A204.1 (cell line): ENCODE results near the gene ECM1.

ENCODE experiments used
- FAIRE-seq: peaks from 2 replicates; lab custom pipeline; 2012; peaks lifted over from hg19 to GRCh38; lab: Jason Lieb, UNC

The ECM1 gene

DNA sequence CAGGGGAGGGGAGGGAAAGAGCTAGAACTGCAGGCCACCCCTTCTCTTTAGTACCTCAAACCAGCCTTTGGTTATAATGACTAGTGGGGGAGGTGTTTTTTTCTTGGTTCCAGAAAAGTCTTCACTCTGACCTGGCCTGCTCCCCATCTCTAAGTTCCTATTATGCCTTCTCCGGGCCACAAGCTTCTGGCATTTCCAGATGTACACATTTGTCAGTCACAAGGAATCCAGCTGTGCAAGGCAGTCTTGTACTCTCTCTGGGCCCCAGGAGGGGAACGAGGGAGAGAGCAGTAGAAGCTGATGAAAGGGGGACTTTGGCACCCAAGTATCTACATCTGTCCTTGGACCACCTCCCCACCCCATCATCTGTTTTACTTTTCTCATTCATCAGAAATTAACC is 4.9 kb downstream of the ECM1 start:
- FAIRE-seq: no peak

DNA sequence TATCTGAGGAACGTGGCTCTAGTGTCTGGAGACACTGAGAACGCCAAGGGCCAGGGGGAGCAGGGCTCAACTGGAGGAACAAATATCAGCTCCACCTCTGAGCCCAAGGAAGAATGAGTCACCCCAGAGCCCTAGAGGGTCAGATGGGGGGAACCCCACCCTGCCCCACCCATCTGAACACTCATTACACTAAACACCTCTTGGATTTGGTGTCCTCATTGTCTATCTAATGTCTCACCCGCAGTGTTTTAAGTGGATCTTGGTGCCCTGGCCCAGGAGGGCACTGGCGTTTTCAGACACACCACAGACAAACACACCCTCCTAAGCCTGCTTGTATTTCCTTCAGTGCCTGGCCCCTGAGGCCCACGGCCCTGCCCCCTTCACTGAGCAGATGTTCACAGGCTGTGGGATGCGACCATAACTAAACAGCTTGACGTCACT is 5.5 kb downstream of the ECM1 start:
- no peak for FAIRE-seq

DNA sequence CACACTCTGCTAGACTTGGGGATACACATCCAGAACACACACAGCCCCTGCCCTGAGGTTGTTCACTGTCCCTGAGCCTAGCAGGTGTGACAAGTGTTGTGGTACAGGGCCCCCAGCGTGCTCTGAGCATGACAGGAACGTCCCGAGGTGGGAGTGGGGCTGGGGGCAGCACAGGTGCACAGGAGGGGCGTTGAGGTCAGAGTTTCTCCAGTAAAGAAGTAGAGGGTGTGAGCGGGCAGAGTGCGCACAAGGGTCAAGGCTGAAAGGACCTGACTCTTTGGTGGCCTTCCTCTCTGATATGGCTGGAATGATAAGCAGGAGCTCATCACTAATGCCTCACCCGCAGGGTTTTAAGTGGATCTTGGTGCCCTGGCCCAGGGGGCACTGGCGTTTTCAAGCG is 6.4 kb downstream of the ECM1 start:
- no peak for FAIRE-seq

DNA sequence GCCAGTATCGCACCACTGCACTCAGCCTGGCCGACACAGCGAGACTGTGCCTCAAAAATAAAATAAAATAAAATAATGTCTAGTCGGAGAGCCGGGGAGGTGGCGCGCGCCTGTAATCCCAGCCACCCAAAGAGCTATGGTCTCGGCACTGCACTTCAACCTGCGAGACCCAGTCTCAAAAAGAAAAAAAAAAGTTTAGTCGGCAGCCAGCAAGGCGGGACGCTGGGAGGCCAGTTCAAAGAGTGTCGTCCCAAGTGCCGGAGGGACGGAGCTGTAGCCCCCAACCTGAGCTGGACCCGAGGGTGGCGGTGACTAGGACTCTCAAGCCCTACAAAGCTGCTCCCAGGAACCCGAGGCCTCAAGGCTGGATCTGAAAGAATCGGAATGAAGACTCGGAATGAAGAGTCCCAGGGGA is 7.0 kb downstream of the ECM1 start:
- no peak for FAIRE-seq

DNA sequence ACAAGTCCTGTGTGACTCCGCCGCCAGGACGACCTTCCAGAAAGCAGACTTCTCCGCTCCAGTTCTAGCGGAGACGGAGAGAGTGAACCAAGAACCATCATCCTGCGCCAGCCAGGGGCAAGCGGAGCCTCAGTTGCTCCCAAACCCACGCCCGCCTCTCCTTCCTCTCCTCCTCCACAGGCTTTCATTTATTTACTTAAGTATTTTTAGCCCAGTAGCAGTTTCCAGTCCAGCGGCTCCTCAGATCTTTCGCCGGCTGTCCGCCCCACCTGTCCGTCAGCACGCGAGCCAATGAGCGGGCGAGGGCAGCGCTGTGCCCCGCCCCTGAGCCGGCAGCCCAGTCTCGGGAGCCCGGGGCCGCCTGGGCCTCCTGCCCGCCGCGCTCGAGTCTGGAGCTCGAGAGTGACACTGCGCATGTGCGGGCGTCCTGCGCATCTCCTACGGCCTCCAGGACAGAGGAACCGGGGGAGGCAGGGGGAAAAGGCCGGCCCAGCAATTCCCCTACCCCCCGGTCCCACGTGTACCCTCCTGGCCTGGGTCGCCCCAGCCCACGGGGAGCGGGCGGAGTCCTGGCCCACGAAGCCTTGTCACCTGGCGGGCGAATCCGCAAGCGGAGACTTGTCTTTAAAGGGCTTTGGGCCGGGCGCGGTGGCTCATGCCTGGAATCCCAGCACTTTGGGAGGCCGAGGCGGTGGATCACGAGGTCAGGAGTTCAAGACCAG is 7.6 kb downstream of the ECM1 start, which contains the start of gene FALEC:
Gene FALEC, plus strand, starts transcription at position 425 of the 722 bp plus-strand sequence.
- FAIRE-seq: peak; percentile 21

DNA sequence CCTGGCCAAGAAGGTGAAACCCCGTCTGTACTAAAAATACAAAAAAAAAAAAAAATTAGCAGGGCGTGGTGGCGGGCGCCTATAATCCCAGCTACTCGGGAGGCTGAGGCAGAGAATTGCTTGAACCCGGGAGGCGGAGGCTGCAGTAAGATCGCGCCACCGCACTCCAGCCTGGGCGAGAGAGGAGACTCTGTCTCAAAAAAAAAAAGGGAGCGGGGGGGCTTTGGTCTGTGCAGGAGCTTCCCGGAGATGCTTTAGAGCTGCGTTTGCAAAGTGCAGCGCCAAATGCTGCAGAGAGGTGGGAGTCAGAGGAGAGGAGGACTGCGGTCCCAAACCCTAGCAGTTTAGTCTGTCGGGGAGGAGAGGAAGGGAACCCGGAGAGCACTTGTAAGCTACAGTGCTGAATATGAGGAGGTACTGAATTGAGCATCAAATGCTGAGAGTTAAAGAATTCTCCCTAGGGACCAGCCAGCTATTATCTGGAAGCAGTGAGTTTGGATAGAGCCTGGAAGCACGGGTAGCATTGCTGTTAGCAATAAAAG is 8.2 kb downstream of the ECM1 start:
- no peak for FAIRE-seq

DNA sequence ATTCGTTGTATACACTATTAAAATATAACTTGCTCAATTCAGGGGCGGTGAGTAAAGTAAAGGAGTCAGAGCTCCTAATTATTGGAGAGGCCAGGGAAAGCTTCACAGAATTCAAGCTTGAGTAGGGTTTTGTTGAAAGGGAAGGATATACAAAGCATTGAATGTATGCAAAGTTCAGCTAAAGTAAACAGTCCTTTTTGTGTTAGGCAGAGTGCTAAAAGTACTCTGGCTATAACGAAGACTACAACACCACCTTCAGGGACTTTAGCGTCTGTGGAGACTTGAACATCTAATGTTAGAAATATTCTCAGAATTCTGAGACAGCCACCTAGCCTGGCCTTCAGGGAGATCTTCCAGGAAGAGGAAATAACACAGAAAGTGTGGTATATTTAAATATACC is 8.7 kb downstream of the ECM1 start:
- no peak for FAIRE-seq

DNA sequence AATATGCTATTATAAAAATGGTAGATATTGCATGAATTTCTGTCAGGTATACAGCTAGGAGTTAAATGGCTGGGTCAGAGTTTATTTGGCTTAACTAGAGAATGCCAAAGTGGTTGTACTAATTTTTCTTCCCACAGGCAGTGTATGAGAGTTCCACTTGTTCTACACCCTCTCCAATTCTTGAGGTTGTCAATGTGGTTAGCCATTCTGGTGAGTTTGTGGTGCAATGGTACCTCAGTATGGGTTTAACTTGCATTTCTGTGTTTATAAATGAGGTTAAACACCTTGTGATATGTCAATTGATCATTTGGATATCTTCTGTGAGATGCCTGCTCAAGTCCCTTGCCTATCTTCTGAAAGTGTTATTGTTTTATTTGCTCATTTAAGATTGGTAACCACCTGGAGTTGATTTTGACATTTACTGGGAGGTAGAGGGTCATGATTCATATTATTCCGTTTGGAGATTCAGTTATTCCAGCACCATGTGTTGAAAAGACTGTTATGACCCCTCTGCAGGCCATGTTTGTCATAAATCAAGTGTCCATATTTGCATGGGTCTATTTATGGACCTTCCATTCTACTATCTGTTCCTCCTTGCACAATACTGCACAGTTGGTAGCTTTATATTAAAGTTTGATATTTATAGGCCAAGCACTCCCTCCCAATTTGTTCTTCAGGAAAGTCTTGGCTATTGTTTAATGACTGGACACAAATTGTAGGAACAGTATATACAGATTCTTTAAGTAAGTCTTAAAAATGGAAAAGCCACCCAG is 13.5 kb downstream of the ECM1 start:
- FAIRE-seq: no peak

DNA sequence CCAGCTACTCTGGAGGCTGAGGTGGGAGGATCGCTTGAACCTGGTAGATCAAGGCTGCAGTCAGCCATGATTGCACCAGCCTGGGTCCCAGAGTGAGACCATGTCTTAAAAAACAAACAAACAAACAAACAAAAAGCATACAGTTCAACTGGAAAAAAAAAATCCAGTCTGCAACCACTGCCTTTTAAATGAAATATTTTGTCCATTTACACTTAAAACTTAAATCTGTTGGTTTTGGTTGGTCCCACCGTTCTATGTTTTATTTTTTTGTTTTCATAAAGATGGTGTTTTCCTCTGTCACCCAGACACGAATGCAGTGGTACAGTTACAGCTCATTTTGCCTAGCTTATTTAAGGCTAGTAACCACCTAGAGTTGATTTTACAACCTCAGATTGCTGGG is 17.4 kb downstream of the ECM1 start:
- FAIRE-seq: no peak

DNA sequence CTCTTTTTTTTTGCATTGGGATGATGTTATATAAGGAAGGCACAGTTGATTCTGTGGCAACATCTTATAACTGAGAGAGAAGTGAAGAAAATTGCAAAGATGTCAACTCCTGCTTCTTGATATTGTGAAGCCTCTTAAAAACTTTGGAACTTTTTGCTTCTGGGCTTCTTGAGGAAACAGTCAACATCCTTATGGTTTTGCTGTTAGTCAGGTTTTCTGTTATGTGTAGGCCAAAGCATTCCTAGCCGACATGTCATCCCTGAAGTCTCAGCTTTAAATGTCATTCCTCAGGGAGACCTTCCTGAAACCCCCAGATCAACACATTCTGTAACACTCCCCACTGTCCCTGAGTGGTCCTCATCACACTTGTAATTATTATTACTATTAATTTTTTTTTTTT is 20.3 kb downstream of the ECM1 start:
- no peak for FAIRE-seq

DNA sequence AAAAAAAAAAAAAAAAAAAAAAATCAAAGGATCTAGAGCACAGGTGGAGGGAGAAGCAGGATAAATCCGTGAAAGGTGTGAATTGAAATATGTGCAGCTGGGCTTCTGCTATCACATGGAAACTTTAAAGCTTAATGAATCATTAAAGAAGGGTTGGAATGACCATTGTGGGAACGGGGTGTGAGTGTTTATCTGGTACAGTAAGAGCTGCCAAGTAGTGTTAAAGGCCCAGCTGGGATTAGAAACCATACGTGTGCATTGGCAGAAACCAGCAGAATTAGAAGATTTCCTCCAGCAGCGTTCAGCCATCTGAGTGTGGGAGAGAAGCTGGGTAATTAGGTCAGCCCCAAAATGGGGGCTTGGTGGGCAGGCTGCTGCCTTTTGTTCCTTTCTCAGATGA is 21.1 kb downstream of the ECM1 start:
- no peak for FAIRE-seq

DNA sequence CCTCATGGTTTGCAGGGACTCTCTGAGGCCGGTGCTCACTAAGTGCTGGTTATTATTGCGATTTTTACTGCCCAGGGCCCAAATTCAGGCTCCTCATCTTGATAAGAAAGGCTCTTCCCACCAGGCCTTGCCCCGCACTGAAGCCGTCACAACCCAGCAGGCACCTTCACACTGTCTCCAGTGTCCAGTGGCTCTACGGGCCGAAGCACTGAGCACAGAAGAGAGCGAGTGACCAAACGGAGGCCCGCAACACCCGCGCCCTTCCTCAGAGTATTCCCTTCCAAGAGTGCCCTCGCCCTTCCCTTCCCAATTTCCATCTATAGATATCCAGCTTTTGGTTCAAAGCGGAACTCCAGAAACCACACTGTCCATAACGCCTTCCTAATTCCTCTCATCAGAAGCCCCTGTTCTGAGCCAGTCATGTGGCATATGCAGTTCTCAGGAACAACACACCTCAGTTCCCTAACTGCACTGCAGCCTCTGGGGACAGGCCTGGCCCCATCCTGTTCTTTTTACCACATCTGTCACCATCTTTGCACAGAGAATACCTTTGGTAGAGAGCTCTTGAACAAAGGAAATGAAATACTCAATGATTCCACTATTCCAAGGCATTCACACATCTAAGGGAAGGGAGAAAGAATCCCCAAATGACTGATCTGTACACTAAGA is 22.7 kb downstream of the ECM1 start:
- FAIRE-seq: no peak

DNA sequence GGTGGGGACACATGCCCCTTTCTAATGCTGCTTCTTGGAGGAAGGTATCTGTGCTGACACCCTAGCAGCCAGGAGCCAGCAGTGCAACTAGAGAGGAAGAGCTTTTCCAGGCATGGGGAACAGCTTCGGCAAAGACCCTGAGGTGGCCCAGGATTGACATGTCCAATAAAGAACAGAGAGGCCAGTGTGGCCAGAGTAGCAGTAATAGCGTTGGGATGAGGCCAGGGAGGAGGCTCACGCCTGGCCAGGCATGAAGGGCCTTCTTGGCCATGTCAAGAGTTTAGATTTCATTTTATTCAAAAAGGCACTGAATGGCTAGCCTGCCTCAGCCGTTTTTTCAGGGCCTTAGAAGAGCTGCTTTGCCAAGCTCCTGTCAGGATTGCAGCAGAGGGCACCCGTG is 25.0 kb downstream of the ECM1 start:
- no peak for FAIRE-seq

DNA sequence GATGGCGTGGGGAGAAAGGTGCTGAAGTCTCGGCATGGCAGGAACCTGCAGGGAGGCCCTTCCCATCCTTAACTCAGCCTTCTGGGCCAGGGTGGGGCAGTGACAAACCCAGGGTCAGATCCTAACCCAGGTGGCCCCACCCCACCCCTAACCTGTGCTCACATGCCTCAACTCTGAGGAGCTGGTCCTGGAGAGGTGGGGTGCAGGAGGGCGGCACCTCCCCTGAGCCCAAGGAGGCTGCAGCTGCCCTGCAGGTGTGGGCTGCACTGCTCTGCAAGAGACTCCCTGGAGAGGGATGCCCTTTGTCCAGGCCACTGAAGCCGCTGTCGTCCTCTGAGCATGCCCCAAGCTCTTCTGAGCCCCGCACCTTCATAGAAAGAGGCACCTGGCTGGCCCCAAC is 26.1 kb downstream of the ECM1 start:
- no peak for FAIRE-seq

DNA sequence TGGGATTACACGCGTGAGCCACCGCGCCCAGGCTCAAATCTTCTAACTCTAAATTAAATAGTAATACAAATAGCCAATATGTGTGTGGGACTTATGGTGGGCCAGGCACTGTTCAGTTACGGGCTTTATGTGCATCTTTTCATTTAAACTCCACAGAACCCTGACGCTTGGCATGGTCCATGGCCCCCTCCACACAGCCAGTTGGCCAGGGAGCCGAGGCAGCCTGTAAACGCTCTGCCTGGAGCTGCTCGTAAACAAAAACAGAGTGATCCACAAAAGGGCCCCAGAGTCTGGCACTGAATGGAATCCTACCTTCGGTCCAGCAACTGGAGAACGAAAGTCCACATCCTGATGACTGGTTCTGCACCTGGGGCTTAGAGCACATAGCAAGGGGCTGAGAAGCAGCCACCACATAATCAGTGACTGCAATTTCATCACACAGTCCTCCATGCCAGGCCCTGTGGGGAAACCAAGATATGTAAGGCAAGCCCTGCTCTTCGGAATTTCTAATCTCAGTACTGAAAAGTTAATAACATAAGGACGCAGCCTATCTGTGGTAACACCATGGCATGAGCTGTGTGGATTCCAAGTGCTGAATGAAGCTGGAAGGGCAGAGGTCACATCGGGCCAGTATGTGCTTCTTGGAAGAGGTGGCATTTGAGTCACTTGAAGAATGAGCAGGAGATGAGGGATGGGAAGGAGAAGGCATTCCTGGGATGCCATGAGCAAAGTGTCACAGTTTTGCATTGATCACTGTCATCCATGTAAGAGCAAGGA is 27.8 kb downstream of the ECM1 start:
- FAIRE-seq: no peak

DNA sequence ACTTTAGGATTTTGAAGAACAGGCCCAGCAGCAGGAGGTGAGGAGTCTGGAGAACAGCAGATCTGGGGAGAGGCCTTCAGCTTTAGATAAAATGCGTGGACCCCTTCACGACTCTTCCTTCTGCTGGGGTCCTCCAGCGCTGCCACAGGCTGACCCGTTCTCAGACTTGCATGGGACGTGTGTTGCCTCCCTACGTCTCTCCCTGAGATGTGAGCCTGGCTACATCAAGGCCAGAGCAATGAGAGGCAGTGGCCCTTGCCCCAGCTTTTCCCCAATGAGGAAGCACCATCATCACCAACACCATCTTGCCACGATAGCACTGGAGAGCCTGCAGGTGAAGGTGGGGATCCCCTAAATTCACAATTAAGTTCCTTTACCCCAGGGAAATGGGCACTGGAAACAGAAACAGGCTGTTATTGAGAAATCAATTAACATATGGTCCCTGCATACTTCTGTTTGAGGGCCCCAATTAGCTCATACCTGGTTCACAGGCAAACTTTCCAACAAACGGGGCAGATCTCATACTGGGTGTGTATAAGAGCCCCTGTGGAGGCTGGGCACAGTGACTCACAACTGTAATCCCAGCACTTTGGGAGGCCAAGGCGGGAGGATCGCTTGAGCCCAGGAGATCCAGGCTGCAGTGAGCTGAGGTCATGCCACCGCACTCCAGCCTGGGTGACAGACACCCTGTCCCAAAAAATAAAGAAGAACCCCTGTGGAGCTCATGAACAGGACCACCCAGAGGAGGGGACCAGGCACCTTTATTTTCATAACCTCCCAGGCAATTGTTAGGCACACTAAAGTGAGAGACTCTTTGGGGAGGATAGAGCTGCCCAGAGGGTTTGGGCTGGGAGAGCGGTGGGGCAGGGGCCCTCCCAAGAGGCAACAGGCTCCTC is 29.2 kb downstream of the ECM1 start:
- FAIRE-seq: no peak

DNA sequence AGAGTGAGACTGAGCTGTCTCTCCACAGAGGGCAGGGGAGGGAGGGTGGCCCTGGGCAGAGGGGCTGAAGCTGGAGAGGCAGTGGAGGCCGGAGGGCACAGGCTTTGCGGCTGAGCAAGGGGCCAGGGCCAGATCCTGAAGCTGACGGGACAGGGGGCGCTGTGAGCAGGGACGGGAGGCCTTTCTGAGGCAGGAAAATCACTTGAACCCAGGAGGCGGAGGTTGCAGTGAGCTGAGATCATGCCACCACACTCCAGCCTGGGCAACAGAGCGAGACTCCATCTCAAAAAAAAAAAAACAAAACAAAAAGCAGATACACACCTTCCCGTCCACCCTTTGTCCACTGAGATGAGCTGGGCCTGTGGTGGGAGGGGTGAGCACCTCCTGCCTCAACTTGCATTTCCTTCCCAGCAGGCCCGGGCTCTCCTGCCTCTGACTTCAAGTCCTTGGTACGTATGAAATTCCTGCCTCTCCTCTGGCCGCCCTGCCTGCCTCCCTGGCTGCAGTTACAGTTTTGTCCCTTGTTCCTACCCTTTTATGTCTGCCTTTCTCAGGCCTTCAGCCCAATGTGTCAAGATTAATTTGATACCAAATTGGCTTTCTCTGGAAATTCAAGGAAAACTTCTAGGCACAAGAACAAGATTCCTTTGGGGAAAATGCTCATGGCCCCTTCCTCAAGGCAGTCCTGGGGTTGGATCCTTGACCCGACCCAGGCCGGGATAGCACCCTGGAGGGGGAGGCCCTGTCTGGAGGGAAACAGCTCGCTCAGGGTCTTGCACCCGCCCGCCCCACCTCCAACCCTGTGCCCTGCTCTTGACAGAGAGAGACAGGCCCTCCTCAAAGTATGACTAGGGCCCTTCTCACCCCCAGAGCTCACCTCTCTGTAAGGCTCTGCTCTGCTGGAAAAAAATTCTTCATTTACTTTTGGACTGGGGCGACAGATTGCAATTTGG is 30.1 kb downstream of the ECM1 start:
- no peak for FAIRE-seq

DNA sequence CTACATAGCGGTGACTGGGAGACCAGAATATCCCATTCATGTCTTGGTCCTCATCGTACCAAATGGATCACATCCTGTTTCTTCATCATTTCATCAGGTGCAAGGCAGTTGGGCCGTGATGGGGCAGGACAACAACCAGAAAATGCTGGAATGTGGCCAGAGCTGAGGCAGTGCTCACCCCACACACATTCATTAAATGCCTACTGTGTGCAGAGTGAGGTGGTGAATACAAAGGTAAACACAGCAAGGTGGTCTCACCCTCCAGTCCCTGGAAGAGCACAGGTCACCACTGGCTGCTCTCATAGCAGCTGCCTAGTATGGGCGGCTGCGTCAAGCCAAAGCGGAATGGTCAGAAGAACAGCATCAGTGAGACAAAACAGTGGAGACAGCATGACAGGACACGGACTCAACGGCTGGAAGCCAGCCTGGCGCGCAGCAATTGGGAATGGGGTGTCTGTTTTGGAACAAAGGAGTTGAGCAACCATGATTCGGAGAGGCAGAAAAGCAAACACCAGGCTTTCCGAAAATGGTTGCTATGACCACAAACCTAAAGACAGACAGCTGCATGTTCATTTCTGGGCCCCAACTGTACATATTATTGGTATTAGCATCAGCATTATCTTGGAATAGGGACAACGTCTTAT is 35.7 kb downstream of the ECM1 start:
- no peak for FAIRE-seq

DNA sequence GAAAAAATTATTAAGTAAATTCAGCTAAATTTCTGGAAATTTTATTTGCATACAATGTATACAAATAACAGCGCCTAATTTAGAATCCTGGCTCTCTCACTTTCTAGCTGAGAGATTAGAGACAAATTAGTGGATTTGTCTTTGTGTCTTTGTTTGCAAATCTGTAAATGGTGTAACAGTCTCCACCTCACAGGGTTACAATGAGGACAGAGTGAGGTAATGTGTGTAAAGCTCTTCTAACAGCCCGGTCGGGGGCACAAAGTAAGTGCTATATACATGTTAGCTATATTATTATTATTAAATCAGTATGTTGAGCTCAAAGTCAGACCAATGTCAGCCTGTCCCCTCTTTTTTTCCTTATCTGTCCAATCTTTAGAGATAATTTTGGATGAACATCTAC is 36.3 kb downstream of the ECM1 start:
- FAIRE-seq: no peak
